ENCODE results near the gene STH.

GRCh38 chr17:45951403-45951802 is 47.6 kb upstream of the STH start:
- TF ChIP-seq CTCF (IDR thresholded peaks at IDR 0.05) (no peak), POLR2A (IDR thresholded peaks at IDR 0.05) (no peak)

All from sigmoid colon (tissue), 3 donors.